Measurements from ENCODE around the gene ATG101.

Gene ATG101

DNA sequence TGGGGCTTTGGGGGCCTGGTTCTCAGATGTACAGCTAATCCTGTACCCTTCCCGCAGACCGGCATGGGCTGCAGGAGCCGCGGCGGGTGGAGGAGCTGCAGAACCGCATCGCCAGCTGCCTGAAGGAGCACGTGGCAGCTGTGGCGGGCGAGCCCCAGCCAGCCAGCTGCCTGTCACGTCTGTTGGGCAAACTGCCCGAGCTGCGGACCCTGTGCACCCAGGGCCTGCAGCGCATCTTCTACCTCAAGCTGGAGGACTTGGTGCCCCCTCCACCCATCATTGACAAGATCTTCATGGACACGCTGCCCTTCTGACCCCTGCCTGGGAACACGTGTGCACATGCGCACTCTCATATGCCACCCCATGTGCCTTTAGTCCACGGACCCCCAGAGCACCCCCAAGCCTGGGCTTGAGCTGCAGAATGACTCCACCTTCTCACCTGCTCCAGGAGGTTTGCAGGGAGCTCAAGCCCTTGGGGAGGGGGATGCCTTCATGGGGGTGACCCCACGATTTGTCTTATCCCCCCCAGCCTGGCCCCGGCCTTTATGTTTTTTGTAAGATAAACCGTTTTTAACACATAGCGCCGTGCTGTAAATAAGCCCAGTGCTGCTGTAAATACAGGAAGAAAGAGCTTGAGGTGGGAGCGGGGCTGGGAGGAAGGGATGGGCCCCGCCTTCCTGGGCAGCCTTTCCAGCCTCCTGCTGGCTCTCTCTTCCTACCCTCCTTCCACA lies 11.0 kb upstream of the ATG101 start:
- DNase-seq, result peak; percentile 34

DNA sequence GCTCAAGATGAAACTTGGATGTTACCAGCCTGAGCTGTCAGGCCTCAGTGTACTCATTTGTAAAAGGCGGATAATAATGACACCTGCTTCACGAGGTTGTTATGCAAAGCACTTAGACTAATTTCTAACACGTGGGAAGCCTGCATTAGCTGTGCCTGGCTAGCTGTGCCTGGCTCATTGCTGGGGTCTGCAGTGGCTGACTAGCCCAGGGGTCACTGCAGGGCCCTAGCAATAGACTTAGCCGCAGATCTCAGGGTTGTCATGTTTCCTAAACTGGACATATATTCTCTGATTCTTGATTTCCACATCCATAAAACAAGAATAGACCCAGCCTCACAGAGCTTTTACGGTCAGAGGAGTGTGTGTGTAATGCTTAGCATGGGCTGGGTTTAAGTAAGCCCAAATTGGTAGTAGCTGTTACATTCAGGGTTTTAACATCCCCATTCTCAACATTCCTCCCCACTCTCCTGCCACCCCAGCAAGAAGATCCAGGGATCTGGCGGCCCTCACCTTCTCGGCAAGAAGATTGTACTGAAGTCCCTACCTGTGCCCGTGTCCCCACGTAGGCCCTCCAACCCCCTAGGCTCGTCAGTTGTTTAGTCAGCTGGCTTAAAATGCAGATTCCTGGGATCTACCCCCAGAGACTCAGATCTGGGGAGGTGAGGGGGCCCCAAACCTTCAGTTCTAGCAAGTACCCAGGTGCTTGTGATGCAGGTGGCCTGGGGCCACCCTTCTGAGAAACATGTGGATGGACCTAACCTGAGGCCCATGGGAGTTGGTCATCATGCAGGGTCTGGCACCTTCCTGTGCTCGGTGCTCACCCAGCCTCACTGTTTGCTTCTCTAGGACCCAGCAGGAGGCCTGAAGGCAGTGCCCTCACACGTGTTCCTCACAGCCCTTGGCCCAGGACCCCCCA lies 9.9 kb upstream of the ATG101 start:
- DNase-seq, result peak; percentile 53

DNA sequence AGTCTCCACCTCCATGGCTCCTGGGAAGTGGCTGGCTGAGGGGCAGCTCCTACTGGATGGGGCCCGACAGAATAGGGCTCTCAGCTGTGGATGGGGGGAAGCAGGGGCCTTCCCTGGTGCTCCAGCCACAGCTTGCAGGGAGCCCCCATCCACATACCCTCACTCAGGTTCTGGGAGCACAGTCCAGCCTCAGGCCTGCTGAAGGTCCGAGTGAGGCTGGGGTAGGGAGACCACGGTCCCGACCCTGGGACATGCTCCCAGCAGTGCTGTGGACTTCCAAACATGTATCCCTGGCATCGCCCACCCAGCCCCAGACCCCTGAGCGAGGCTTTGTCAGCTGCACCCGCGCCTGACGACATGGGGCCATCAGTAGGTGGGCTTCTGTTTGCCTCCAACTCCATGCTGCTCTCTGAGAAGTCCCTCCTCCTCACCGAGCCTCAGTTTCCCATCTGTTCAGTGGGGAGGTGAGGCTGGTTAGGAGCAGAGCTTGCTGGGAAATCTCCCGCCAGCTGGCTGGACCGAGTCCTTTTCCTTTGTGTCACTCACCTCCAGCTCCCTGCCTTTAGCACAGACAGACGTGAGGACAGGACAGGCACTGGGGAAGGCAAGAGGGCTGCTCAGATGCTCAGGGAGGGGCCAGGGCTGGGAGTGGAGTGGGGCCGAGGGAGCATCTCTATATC lies 9.1 kb upstream of the ATG101 start:
- DNase-seq, result no peak

DNA sequence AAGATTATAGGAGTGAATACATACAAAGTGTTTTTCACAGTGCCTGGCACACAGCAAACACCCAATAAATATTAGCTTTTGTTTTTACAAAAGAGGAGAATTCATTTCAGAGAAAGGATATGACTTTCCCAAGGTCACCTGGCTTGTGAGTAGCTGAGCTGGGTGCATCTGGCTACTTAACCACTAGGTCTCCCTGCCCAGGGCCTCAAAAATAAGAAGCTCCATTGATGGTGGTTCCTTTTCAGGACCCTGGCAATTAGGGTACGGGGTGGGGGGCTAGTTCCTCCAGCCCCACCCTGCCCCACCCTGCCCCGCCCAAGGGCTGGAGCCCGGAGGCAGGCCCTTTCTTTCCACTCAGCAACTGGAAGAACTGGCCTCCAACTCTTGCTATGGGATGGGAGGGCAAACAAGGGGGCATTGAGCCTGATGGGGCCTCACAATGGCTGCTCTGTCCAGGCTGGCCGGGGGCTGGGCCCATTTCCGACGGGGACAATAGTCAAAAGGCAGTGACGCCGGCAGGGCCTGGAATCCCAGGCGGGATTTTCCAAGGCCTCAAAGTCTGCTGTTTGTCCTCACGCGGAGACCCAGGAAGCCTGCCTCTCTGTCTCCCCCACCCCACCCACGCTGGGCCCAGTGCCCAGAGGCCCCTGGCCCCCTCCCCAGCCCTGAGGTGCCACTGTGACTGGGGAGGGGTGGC lies 8.2 kb upstream of the ATG101 start:
- DNase-seq, result no peak

DNA sequence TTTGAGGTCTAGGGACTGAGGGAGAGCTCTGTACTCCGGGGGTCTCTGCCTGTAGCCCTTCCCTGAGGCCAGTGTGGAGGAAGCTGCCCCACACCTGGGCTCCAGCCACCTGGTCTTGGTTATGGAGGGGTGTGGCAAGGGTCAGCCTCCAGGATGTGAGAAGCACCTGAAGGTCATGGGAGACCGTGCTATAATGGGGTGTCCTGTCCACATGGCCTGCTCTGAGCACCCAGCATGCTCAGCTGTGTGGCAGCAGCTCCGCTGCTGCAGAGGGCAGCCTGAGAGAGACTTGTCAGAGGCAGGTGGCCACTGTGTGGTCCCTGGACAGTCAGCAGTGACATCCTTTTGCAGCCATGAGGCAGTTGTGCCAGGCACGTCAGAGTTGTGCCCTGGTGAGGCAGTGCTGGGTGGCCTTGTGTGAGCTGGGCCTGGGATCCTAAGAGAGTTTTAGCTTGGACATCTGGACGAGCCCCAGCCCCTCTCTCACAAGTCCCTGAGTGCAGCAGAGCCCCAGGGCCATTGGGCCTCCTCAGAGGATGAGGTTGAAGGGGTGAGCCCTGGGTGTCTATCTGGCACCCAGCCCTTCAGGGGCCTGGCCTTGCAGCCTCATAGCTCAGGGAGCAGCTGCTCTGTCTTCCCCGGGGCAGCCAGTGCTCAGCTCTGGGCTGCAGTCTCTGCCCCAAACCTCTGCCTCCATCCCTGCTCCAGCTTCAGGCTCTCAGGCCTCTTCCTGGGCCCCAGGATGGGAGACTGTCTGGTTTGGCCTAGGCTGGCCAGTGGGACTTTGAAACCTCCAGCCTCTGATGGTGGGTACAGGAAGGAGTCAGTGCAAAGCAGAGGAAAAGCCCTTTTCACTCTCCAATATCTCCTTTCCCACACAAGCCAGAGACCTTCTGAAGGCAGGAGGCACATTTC lies 7.4 kb upstream of the ATG101 start:
- no peak for DNase-seq

DNA sequence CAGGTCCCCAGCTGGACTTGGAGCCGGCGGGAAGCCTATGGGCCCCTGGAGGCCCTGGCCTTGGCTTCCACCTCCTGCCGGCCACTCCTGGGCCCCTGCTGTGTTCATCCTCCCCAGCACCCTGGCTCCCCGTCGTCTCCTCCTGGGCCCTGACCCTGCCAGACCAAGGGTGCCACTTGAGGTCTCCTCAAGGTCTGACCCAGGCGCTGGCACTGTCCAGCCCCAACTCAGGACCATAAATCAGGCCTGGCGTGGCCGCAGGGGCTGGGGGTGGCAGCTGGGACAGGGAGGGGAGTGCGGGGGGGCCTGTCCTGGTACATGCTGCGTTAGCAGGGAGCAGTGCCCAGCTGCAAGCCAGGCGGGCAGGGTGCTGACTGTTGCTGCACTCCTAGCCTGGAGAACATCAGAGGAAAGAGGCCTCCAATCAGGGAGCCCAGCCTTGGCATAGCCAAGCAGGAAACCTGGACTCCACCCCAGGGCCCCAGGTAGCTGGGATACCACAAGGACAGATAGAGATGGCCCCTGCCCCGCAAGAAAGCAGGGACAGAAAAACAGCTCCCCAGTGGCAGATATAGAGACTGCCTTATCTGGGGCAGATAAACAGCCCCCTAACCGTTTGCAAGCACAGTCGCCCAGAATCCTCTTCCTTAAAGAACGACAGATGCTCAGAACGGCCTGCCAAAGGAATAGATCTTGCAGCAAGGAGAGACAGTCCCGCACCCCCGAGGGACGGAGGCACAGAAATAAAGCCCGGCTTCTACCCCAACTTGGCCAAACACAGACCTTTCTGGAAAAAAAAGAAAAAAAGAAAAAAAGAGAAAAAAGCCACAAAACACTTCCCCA lies 6.5 kb upstream of the ATG101 start:
- no peak for DNase-seq

DNA sequence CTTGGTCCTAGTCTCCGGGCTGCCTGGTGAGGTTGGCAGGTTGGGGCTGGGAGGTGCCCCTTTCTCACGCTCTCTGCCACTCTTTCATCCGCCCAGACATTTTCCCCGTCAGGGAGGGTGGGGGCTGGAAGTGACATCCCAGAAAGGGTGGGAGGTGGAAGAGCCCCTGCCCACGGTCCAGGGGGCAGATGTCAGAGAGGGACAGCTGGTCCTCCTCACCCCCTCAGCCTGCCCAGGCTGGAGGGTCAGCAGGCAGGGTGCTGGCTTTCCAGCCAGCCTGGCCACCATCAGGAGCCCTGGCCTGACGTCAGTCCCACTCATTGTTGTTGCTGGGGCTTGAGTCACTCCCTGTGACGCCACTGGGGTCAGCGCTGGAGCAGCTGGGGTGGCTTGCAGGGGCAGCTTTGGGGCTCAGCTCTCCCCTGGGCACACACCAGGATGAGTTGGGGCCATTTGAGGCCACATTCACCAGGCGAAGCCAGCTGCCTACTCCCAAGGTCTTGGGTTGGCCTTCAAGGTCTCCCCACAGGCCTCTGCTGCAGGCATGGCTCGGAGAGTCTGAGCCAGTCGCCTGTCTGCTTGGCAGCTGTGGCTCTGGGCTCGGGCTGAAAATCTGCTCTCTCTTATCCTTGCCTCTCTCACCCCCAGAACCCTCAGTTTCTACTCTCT lies 5.7 kb upstream of the ATG101 start:
- DNase-seq, result no peak

DNA sequence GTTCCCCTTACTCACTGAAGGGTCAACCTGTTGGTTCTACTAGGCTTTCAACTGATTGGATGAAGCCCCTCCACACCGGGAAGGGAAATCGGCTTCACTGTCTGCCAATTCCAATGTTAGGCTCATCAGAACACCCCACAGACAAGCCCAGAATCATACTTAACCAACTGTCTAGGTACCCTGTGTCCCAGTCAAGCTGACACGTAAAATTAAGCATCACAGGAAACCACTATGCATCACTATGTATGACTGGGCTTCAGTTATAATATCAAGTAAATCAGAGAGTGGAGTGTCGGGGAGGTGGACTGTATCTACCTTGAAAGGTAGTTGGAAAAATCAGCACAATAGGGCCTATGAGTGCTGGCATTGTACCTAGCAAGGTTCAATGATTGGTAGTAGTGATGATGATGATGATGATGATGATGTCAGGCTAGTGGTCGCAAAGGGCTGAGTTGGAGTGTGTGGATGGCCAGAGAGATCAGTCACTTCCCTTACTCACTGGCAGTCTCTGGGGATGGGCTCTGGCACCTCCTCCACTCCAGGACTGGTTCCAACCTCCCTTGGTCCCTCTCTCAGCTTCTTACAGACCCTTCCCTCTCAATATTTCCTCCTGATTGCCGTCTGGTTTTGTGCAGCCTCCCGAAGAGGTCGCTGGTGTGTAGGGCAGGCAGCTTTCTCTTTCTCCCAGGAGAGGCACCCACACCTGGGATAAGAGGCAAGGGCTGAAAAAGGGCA lies 3.3 kb upstream of the ATG101 start:
- no peak for DNase-seq

DNA sequence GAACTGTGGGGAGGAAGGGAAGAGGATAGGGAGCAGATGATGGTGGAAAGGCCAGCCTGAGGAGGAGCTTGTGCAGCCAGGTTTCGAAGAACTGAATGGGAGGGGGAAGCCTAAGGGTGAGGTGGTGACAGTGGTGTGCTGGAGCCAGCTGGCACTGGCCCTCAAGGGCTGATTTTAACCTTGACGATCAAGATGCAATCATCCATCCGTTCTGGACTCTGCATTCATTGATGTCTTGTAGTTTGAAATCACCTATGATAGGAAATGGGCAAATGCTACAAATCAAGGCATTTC lies 2.8 kb upstream of the ATG101 start:
- no peak for DNase-seq

DNA sequence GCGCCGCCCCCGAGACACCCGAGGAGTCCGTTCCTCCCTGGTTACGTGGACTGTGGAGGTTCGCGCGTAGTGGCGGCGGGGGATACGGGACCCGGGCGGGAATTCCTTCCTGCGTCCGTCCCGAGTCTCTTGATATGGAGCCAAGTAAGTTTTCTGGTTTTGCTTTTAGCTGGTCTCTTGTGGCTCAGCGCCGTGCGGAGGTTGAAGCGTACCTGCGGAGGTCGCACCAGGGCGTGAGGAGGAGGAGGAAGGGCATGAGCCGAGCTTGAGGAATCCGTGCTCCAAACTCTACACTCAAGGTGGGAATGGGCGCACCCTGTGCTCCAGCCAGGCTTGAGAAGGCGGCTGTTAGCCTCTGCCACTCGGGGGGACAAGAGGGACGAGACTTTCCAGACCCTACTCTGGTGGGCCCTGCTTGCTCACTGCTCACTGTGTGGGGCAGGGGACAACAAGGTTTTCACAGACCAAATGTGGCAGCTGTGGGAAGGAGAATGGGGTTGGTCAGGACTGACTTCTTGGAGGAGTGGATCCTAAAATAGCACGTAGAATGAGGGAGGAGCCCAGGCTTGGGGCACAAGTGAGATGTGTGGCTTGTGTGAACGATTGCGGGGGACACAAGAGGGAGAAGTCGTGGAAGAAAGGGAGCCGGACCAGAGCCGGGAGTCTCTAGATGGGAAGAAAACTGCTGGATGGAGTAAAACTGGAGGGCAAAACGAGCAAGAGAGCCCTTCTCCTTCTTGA lies 577 bp downstream of the ATG101 start:
- no peak for DNase-seq

DNA sequence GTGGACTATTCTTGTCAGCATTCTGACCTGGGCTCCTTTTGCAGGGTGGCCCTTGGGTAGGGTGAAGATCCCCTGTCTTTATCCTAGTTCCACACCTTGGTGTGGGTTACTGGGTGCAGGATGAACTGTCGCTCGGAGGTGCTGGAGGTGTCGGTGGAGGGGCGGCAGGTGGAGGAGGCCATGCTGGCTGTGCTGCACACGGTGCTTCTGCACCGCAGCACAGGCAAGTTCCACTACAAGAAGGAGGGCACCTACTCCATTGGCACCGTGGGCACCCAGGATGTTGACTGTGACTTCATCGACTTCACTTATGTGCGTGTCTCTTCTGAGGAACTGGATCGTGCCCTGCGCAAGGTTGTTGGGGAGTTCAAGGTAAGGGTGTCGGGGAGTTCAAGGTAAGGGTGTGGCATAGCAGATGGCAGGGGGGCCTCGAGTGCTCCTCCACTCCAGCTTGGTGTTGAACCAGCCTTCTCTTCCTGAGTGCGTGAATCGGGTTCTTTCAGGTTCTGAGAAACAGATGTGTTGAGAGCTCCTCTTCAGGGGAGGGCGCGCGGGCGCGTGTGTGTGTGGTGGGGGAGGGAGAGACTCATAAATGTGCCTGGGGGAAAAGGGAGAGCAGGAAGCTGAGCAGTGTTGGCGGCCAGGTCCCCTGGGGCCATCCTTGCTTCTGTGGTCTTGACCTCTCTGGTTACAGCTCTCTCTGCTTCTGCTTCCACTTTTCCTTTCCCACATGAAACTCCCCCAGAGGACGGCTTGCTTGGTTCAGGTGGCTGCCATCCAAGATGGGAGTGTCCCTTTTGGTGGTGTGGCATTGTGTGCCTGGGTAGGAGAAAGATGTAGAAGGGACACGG lies 4.0 kb downstream of the ATG101 start:
- DNase-seq, result no peak

DNA sequence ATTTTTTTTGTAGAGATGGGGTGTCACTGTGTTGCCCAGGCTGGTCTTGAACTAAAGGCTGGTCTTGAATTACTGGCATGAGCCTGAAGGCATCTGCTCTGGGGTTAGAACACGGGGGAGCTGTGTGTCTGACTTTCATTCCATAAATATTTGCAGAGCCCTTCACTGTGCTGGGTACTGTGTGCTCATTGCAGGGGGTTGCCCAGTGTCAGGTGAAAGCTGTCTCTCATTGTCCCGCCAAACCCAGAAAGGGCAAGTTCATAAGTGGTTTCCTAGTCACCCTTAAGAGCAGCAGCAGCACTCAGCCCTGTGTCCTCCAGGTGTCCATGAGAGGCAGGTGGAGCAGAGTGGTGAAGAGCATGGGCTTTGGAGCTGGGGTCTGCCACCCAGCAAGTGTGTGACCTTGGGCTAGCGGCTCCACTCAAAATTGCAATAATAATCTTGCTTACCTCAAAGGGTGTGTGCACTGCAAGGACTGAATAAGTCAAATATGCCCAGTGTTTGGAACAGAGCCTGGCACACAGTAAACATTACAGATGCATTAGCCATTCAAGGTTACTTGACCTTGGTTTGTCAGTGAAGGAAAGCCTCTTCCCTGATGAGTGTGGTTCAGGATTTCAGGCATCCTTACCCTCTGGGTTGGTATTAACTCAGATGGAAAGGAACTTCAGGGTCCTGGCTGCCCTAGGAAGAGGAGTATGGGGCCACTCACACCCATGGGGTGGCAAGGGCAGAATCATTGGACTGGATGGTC lies 5.4 kb downstream of the ATG101 start:
- DNase-seq, result no peak

DNA sequence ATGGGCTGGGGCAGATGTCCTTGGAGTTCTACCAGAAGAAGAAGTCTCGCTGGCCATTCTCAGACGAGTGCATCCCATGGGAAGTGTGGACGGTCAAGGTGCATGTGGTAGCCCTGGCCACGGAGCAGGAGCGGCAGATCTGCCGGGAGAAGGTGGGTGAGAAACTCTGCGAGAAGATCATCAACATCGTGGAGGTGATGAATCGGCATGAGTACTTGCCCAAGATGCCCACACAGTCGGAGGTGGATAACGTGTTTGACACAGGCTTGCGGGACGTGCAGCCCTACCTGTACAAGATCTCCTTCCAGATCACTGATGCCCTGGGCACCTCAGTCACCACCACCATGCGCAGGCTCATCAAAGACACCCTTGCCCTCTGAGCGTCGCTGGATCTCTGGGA lies 7.0 kb downstream of the ATG101 start:
- DNase-seq, result no peak

DNA sequence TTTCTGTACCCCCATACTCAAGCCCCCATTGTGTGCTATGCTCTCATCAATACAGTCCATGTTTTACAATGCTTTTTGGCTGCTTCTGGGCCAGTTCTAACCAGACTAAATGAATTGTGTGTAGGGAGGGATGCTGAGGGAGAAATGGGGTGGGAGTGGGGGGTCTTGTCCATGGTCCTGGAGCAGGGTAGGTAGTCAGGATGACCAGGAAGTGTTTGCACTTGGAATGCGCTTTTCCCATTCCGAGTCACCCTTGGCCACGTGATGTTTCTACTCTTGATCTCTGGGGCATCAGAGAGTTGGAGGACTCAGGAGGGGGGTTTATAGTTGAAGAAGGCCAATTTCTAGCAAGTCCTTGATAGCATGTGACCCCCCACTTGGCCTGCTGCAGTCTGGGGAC lies 8.5 kb downstream of the ATG101 start:
- DNase-seq, result no peak

DNA sequence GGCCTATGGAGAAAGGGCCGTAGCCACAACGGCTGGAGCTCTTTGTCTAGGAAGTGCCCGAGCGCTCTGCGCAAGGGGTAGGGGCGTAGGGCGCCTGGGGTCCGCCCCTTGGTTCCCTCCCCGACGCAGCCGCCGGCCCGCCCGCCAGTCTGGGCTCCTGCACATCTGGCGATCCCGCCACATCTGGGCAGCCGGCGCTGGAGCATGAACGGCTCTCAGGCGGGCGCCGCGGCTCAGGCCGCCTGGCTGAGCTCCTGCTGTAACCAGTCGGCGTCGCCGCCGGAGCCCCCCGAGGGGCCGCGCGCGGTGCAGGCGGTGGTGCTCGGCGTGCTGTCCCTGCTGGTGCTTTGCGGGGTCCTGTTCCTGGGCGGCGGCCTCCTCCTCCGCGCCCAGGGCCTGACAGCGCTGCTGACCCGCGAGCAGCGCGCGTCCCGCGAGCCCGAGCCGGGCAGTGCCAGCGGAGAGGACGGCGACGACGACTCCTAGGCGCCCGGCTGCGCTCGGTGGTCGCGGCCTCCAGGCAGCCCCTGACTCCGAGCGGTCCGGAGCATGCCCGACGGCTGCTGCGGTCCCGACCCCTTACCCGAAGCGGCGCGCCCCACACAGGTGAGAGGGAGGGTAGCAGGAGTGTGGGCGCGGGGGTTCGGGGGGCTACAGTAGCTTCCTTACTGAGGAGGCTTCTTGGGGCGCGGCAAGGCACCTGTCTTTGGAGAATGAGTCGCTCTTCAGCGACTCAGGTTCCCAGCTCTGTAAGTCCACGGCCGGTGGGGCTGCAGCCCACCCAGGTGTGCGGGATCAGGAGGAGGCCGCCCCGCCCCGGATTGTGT lies 10.0 kb downstream of the ATG101 start, which contains the start of gene SMIM41:
TSS of gene SMIM41 (plus strand) at position 129 of the 827 bp plus-strand sequence. CDS start at position 205, 76 bp downstream.
- no peak for DNase-seq
